ENCODE measurements around the gene ASB10. TPM values are rescaled to one million over a fixed set of nuclear protein-coding genes. Genes with fewer than 3 reads are reported as not detected.

ASB10 gene
- total and polyA plus RNA-seq, 3 donors from 2014 or later: 0.18 to 0.39 TPM; not detected in 1

GRCh38 chr7:151178236-151178635 is 8.8 kb downstream of the ASB10 start:
- intact Hi-C loops (cut with DNase I; ENCODE audit: low total_unique reads): loop anchor here (10.0 kb wide), 1 partner anchor 53 kb away; no protein-coding TSS in a partner anchor

GRCh38 chr7:151177310-151177709 is 9.7 kb downstream of the ASB10 start:
- DNase-seq: no peak
- H3K27ac ChIP-seq: no peak overlapping the region
- TF ChIP-seq CTCF (IDR thresholded peaks at IDR 0.05) (no peak), POLR2A (IDR thresholded peaks at IDR 0.05) (no peak)
- intact Hi-C loops (cut with DNase I; ENCODE audit: low total_unique reads): loop anchor here (10.0 kb wide), 1 partner anchor 53 kb away; no protein-coding TSS in a partner anchor
- no peaks in the 10 kb centered on the region for H3K36me3 ChIP-seq (ENCODE audit: low read depth, missing control alignments)
- 89 to 100% methylated on average over 1 of the region's 1 CpG for WGBS, 2 donors
- no peak overlapping the region for H3K4me3 ChIP-seq
- H3K4me1 ChIP-seq: no peaks in the 10 kb centered on the region
- H3K27me3 ChIP-seq: no peaks in the 10 kb centered on the region
- H3K9me3 ChIP-seq: no peaks in the 10 kb centered on the region

More at GRCh38 chr7:151178236-151178635, 8.8 kb downstream of the ASB10 start:
- Histone ChIP-seq H3K27me3 (no peaks in the 10 kb centered on the region), H3K9me3 (no peaks in the 10 kb centered on the region), H3K4me3 (no peak overlapping the region), H3K27ac (no peak overlapping the region), H3K4me1 (no peaks in the 10 kb centered on the region), H3K36me3 (ENCODE audit: low read depth, missing control alignments) (no peaks in the 10 kb centered on the region)
- TF ChIP-seq CTCF (IDR thresholded peaks at IDR 0.05): no peak
- TF ChIP-seq POLR2A (IDR thresholded peaks at IDR 0.05): no peak
- 87 to 96% methylated on average over 8 to 9 of the region's 9 CpGs for WGBS, 2 donors
- no peak for DNase-seq

- WGBS, 2 donors: 71 to 77% methylated on average over 6 to 9 of the region's 9 CpGs
- H3K9me3 ChIP-seq: no peaks in the 10 kb centered on the region
- DNase-seq: no peak
- no peaks in the 10 kb centered on the region for H3K4me1 ChIP-seq
- H3K36me3 ChIP-seq (ENCODE audit: low read depth, missing control alignments): no peaks in the 10 kb centered on the region
- no peak for TF ChIP-seq POLR2A (IDR thresholded peaks at IDR 0.05)
- TF ChIP-seq CTCF (IDR thresholded peaks at IDR 0.05): no peak
- no peak overlapping the region for H3K4me3 ChIP-seq
- H3K27me3 ChIP-seq: no peaks in the 10 kb centered on the region
- intact Hi-C loops (cut with DNase I; ENCODE audit: low total_unique reads): loop anchor here (10.0 kb wide), 1 partner anchor 52 kb away; no protein-coding TSS in a partner anchor
- no peak overlapping the region for H3K27ac ChIP-seq
Observed at GRCh38 chr7:151176401-151176800, 10.6 kb downstream of the ASB10 start.

GRCh38 chr7:151175793-151176311 is 11.2 kb downstream of the ASB10 start:
- no peak for DNase-seq
- Histone ChIP-seq H3K27me3 (no peaks in the 10 kb centered on the region), H3K4me3 (no peak overlapping the region), H3K27ac (no peak overlapping the region), H3K4me1 (no peaks in the 10 kb centered on the region), H3K36me3 (ENCODE audit: low read depth, missing control alignments) (no peaks in the 10 kb centered on the region), H3K9me3 (no peaks in the 10 kb centered on the region)
- 57 to 58% methylated on average over 22 to 23 of the region's 23 CpGs for WGBS, 2 donors
- TF ChIP-seq POLR2A (IDR thresholded peaks at IDR 0.05) (no peak), CTCF (IDR thresholded peaks at IDR 0.05) (no peak)
- intact Hi-C loops (cut with DNase I; ENCODE audit: low total_unique reads): loop anchor here (10.0 kb wide), 1 partner anchor 51 kb away; no protein-coding TSS in a partner anchor
